Activated T-cell treated with anti-CD3 and anti-CD28 coated beads for 48 hours (primary cell): ENCODE data around the gene THOC1.

Source experiments
- DNase-seq: peaks from one replicate; pipeline ENCODE4 v3.0.0-alpha.2; 2020; ENCODE audit warnings: low read depth

THOC1 gene

GRCh38 chr18:274313-274712 is 6.5 kb upstream of the THOC1 start:
- no peak for DNase-seq

GRCh38 chr18:273525-273924 is 5.7 kb upstream of the THOC1 start:
- DNase-seq = no peak

- no peak for DNase-seq
These were observed 4.8 kb upstream of the THOC1 start for GRCh38 chr18:272650-273049.

- DNase-seq = no peak
These were observed 1.7 kb upstream of the THOC1 start for GRCh38 chr18:269480-270095.

GRCh38 chr18:267380-267687 is 513 bp downstream of the THOC1 start:
- no peak for DNase-seq

- no peak for DNase-seq
These were observed 6.3 kb downstream of the THOC1 start for GRCh38 chr18:261398-262073.

GRCh38 chr18:260547-260946 is 7.3 kb downstream of the THOC1 start:
- no peak for DNase-seq

- DNase-seq = no peak
These were observed 12.7 kb downstream of the THOC1 start for GRCh38 chr18:255171-255570.

- no peak for DNase-seq
These were observed 14.7 kb downstream of the THOC1 start for GRCh38 chr18:253121-253520.

GRCh38 chr18:251572-251971 is 16.3 kb downstream of the THOC1 start:
- DNase-seq = no peak

- DNase-seq = no peak
These were observed 17.2 kb downstream of the THOC1 start for GRCh38 chr18:250685-251084.

- no peak for DNase-seq
These were observed 19.8 kb downstream of the THOC1 start for GRCh38 chr18:248053-248452.

GRCh38 chr18:245282-245847 is 22.5 kb downstream of the THOC1 start:
- no peak for DNase-seq

GRCh38 chr18:240175-240574 is 27.7 kb downstream of the THOC1 start:
- no peak for DNase-seq

GRCh38 chr18:231563-231962 is 36.3 kb downstream of the THOC1 start:
- DNase-seq = no peak

GRCh38 chr18:228586-228985 is 39.3 kb downstream of the THOC1 start:
- DNase-seq = no peak

GRCh38 chr18:227902-228301 is 39.9 kb downstream of the THOC1 start:
- no peak for DNase-seq

GRCh38 chr18:227374-227773 is 40.5 kb downstream of the THOC1 start:
- no peak for DNase-seq

- no peak for DNase-seq
These were observed 42.1 kb downstream of the THOC1 start for GRCh38 chr18:225745-226144.

- DNase-seq = no peak
These were observed 47.1 kb downstream of the THOC1 start for GRCh38 chr18:220708-221107.

GRCh38 chr18:217532-218336 is 50.1 kb downstream of the THOC1 start:
- DNase-seq = no peak

GRCh38 chr18:215448-216010 is 52.3 kb downstream of the THOC1 start:
- no peak for DNase-seq

- no peak for DNase-seq
These were observed 53.9 kb downstream of the THOC1 start for GRCh38 chr18:213966-214365.
